Ovary (tissue), 3 donors: ENCODE measurements around the gene FGFR3.

Source experiments
- POLR2A ChIP-seq: fragments of 450-650 bp; IDR thresholded peaks from one replicate; pipeline ENCODE4 v1.6.1; 2017; ENCODE audit warnings: antibody characterized with exemption, mild to moderate bottlenecking, moderate library complexity
- TF ChIP-seq, protein P1 (sequence below), 3 donors: fragments of 450-650 bp in 2 of 3; fragments of 200-600 bp in 1 of 3; IDR thresholded peaks; one replicate each; pipeline versions ENCODE4 v1.5.1 to v1.8.0; 2016 to 2022; ENCODE audit warnings: antibody characterized with exemption in 3 of 3, mild to moderate bottlenecking in 1 of 3
- donor health status: DM: no; HTN: no; CAD: no.

DNA sequence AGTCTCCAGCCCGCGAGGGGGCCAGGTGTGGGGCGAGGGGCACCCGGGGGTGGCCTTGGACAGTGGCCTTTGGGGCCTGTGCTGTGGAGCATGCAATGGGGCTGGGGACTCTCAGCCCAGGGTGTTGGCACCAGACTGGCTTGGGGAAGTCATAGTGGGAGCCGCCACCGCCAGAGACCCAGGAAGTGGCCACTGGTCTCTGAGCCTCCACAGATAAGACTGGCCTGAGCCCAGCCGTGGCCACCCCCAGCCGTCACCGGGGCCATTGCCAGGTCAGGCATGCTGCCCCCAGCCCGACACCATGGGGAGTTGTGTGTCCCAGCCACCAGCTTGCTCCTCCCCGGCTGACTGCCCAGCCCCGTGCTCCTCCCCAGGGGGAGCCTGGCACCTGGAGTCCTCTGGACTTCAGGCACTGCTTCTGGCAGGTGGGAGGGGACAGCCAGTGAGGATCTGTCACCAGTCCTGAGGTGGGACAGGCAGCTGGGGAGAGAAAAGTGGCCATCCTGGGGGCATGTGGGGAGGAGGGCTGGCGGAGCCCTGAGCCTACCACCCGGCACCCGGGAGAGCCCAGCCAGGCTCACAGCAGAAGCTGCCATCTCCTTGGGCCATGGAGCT is 39.3 kb upstream of the FGFR3 start:
- TF ChIP-seq POLR2A = no peak
- TF ChIP-seq, protein P1, sequence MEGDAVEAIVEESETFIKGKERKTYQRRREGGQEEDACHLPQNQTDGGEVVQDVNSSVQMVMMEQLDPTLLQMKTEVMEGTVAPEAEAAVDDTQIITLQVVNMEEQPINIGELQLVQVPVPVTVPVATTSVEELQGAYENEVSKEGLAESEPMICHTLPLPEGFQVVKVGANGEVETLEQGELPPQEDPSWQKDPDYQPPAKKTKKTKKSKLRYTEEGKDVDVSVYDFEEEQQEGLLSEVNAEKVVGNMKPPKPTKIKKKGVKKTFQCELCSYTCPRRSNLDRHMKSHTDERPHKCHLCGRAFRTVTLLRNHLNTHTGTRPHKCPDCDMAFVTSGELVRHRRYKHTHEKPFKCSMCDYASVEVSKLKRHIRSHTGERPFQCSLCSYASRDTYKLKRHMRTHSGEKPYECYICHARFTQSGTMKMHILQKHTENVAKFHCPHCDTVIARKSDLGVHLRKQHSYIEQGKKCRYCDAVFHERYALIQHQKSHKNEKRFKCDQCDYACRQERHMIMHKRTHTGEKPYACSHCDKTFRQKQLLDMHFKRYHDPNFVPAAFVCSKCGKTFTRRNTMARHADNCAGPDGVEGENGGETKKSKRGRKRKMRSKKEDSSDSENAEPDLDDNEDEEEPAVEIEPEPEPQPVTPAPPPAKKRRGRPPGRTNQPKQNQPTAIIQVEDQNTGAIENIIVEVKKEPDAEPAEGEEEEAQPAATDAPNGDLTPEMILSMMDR (IDR thresholded peaks at IDR 0.05) = no peak
